Type B pancreatic cell (in vitro differentiated cells): Measurements from ENCODE around the gene SCAMP5. TPM values are rescaled to one million over a fixed set of nuclear protein-coding genes. Genes with fewer than 3 reads are reported as not detected.

Source experiments
- DNase-seq: peaks from one replicate; pipeline ENCODE4 v3.0.0; 2021; ENCODE audit warnings: mixed read lengths; ENCODE audit not compliant: unreplicated experiment; ENCODE audit errors: extremely low spot score
- H3K27ac Mint-ChIP-seq: 2 replicates; pipeline ENCODE4 v1.8.0; 2021; ENCODE audit warnings: mild to moderate bottlenecking, mixed read lengths
- H3K27me3 Mint-ChIP-seq: 2 replicates; pipeline ENCODE4 v1.8.0; 2021; ENCODE audit warnings: mixed read lengths
- H3K36me3 Mint-ChIP-seq: 2 replicates; pipeline ENCODE4 v1.8.0; 2021; ENCODE audit warnings: mixed read lengths
- H3K4me1 Mint-ChIP-seq: one replicate; pipeline ENCODE4 v1.8.0; 2021; ENCODE audit warnings: mixed read lengths; ENCODE audit not compliant: unreplicated experiment
- H3K4me3 Mint-ChIP-seq: 2 replicates; pipeline ENCODE4 v1.8.0; 2021; ENCODE audit warnings: mild to moderate bottlenecking, mixed read lengths
- H3K9me3 Mint-ChIP-seq: 2 replicates; pipeline ENCODE4 v1.8.0; 2021; ENCODE audit warnings: mixed read lengths
- CTCF ChIP-seq: fragments of 200-600 bp; sonication (generic); conservative IDR thresholded peaks from 2 replicates; pipeline ENCODE4 v1.5.0; 2021; ENCODE audit warnings: antibody characterized with exemption, mild to moderate bottlenecking
- total RNA-seq: library from RNA; stranded (reverse); gene quantifications from 2 replicates; pipeline ENCODE4 v1.2.1, GENCODE V29; 2021; ENCODE audit warnings: low replicate concordance

SCAMP5 gene
- total RNA-seq, 1 donor from 2014 or later: 38.1 TPM

- Mint-ChIP-seq H3K36me3 (peaks cover 16% of the 10 kb centered on the region), H3K4me3 (peak overlapping the region; percentile 45), H3K9me3 (no peaks in the 10 kb centered on the region), H3K27ac (peak overlapping the region; percentile 87), H3K27me3 (no peaks in the 10 kb centered on the region), H3K4me1 (peaks cover 39% of the 10 kb centered on the region)
- TF ChIP-seq CTCF: peak; percentile 61
- no peak for DNase-seq
These were observed 47.6 kb downstream of the SCAMP5 start for GRCh38 chr15:75042730-75043508.

- Mint-ChIP-seq H3K4me1 (peaks cover 33% of the 10 kb centered on the region), H3K36me3 (peaks cover 12% of the 10 kb centered on the region), H3K27me3 (no peaks in the 10 kb centered on the region), H3K27ac (peak overlapping the region; percentile 87), H3K9me3 (no peaks in the 10 kb centered on the region), H3K4me3 (no peak overlapping the region)
- DNase-seq: no peak
- no peak for TF ChIP-seq CTCF
These were observed 48.3 kb downstream of the SCAMP5 start for GRCh38 chr15:75043509-75044257.

DNA sequence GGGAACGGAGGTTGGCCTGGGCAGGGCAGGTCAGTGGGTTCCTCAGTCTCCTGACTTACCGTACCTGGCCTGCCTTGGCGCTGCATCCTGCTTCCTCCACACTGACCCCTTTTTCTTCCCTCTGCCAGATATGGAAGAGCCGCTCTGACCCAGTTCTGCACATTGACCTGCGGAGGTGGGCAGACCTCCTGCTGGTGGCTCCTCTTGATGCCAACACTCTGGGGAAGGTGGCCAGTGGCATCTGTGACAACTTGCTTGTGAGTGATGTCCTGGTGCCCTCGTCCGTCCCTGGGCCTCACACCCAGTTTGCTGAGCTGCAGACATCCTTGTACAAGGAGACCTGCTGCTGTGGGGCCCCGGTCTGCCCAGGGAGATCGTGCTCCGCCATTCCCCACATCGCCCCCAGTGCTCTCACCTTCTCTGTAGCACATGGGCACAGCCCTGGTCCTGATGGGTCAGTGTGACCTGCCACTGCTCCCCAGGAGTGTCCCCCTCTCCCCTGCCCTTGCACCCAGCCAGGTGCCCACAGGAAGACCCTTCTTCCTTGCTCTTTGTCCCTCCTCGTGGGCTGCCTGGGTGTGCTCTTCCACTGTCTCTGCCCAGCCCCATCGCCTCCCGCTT, 49.0 kb downstream of the SCAMP5 start:
- Mint-ChIP-seq H3K9me3 (no peaks in the 10 kb centered on the region), H3K27me3 (no peaks in the 10 kb centered on the region), H3K4me3 (no peak overlapping the region), H3K36me3 (peaks cover 12% of the 10 kb centered on the region), H3K4me1 (peaks cover 28% of the 10 kb centered on the region), H3K27ac (peak overlapping the region; percentile 87)
- no peak for DNase-seq
- no peak for TF ChIP-seq CTCF

DNA sequence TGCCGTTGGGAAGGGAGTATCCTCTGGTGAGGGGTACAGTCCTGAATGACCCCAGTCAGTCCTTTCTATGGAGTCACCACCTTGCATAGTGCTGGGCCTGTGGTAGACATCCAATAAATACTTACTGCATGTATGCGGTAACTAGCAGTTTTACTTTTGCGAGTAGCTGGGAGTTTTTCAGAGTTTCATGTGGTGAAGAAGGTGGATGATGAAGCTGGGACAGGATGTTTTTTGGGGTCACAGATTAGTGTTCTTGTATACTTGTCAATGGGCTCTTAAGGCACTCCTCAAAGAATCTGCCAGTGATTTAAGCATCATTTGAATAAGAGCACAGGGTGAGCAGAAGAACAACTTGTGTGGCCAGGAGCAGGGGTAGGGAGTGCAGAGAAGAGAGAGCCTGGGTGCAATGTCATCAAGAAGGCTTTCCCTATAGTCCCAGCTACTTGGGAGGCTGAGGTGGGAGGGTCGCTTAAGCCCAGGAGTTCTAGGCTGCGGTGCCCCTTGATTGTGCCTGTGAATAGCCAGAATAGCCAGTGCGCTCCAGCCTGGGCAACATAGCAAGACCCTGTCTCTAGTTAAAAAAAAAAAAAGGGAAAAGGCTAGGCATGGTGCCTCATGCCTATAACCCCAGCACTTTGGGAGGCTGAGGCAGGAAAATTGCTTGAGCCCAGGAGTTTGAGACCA, 50.1 kb downstream of the SCAMP5 start:
- no peak for DNase-seq
- H3K27ac Mint-ChIP-seq: peak overlapping the region; percentile 21
- H3K4me3 Mint-ChIP-seq: no peak overlapping the region
- H3K36me3 Mint-ChIP-seq: peaks cover 12% of the 10 kb centered on the region
- TF ChIP-seq CTCF: no peak
- no peaks in the 10 kb centered on the region for H3K9me3 Mint-ChIP-seq
- H3K4me1 Mint-ChIP-seq: peaks cover 28% of the 10 kb centered on the region
- H3K27me3 Mint-ChIP-seq: no peaks in the 10 kb centered on the region

GRCh38 chr15:75048394-75048793, 53.0 kb downstream of the SCAMP5 start:
- Mint-ChIP-seq H3K4me3 (no peak overlapping the region), H3K27ac (no peak overlapping the region), H3K36me3 (peaks cover 7% of the 10 kb centered on the region), H3K9me3 (no peaks in the 10 kb centered on the region), H3K27me3 (no peaks in the 10 kb centered on the region), H3K4me1 (peaks cover 18% of the 10 kb centered on the region)
- TF ChIP-seq CTCF: no peak
- DNase-seq: no peak
